Ovary (tissue), 3 donors: ENCODE data around the gene ALOXE3.
"Not testable (repeated sequence)": the region's sequence is repeated elsewhere in the genome, so short reads cannot be mapped to it uniquely, and the experiment has no call there.

Experiments used
- CTCF ChIP-seq, 3 donors: fragments of 450-650 bp in 2 of 3; fragments of 200-600 bp in 1 of 3; IDR thresholded peaks; one replicate each; pipeline versions ENCODE4 v1.5.1 to v1.8.0; 2016 to 2022; ENCODE audit warnings: antibody characterized with exemption in 3 of 3, mild to moderate bottlenecking in 1 of 3
- POLR2A ChIP-seq: fragments of 450-650 bp; IDR thresholded peaks from one replicate; pipeline ENCODE4 v1.6.1; 2017; ENCODE audit warnings: antibody characterized with exemption, mild to moderate bottlenecking, moderate library complexity
- donor health status: DM: no; HTN: no; CAD: no.

GRCh38 chr17:8061851-8062250 is 56.5 kb downstream of the ALOXE3 start:
- TF ChIP-seq CTCF (IDR thresholded peaks at IDR 0.05); POLR2A: not testable (repeated sequence)
